H1 (cell line): ENCODE measurements around the gene SLIT3. TPM values are rescaled to one million over a fixed set of nuclear protein-coding genes. Genes with fewer than 3 reads are reported as not detected.

Experiments
- CTCF ChIA-PET: fragments of 300-600 bp; sonication (Branson Sonifier 250); formaldehyde crosslinking; loops from one replicate; lab custom pipeline; 2021; ENCODE audit not compliant: partially characterized antibody; lab: Charles Lee
- POLR2A ChIA-PET: fragments of 300-600 bp; sonication (Branson Sonifier 250); formaldehyde crosslinking; loops from one replicate; lab custom pipeline; 2021; ENCODE audit warnings: inconsistent platforms; ENCODE audit not compliant: partially characterized antibody; lab: Charles Lee
- DNase-seq, 2 experiments: peaks; one replicate each; pipeline versions ENCODE4 v3.0.0 to v3.0.0-alpha.2; 2010 to 2022; ENCODE audit warnings: low spot score in 2 of 2, low read depth in 1 of 2, mixed read lengths in 1 of 2
- FAIRE-seq: peaks from 2 replicates; lab custom pipeline; 2011; peaks lifted over from hg19 to GRCh38; lab: Jason Lieb, UNC
- H2AFZ ChIP-seq: 2 replicates; pipeline ENCODE4 v1.8.1; 2012; ENCODE audit warnings: low read length, inconsistent platforms
- H2AK5ac ChIP-seq: 2 replicates; pipeline ENCODE4 v1.6.1; 2013; ENCODE audit warnings: low read depth, low read length
- H2BK120ac ChIP-seq: replicated peaks from 2 replicates; pipeline ENCODE3; 2013; ENCODE audit warnings: low read depth, low read length, inconsistent platforms
- H2BK12ac ChIP-seq: 2 replicates; pipeline ENCODE4 v1.6.1; 2013; ENCODE audit warnings: low read depth, low read length
- H2BK15ac ChIP-seq: 2 replicates; pipeline ENCODE4 v1.6.1; 2013; ENCODE audit warnings: low read length
- H2BK20ac ChIP-seq: 2 replicates; pipeline ENCODE4 v1.6.1; 2013; ENCODE audit warnings: low read length
- H2BK5ac ChIP-seq: 2 replicates; pipeline ENCODE4 v1.6.1; 2013; ENCODE audit warnings: low read depth, low read length
- H3K14ac ChIP-seq: 2 replicates; pipeline ENCODE4 v1.6.1; 2013; ENCODE audit warnings: inconsistent platforms; ENCODE audit not compliant: insufficient read length
- H3K18ac ChIP-seq: 2 replicates; pipeline ENCODE4 v1.6.1; 2013; ENCODE audit warnings: low read length; ENCODE audit errors: extremely low read depth
- H3K23ac ChIP-seq: 2 replicates; pipeline ENCODE4 v1.6.1; 2013; ENCODE audit warnings: inconsistent platforms; ENCODE audit not compliant: insufficient read length
- H3K23me2 ChIP-seq: 2 replicates; pipeline ENCODE4 v1.6.1; 2013; ENCODE audit warnings: low read depth, low read length
- H3K27ac ChIP-seq: 2 replicates; pipeline ENCODE4 v1.6.1; 2011; ENCODE audit warnings: low read depth, low read length, inconsistent platforms
- H3K27me3 ChIP-seq, 4 experiments: replicated peaks in 1 of 4; 1 replicate in 1 of 4; 2 replicates in 3 of 4; pipeline versions ENCODE4 v1.6.1 to v1.8.1; 2011 to 2013; ENCODE audit warnings: low read length in 3 of 4, mild to moderate bottlenecking in 3 of 4, inconsistent platforms in 2 of 4, mixed read lengths in 2 of 4, moderate library complexity in 1 of 4; ENCODE audit not compliant: control insufficient read depth in 3 of 4, insufficient read depth in 3 of 4; ENCODE audit errors: extremely low read depth in 1 of 4
- H3K36me3 ChIP-seq, 4 experiments: 2 replicates each; pipeline versions ENCODE4 v1.6.1 to v1.8.1; 2011 to 2013; ENCODE audit warnings: mild to moderate bottlenecking in 4 of 4, low read length in 3 of 4, moderate library complexity in 2 of 4, control low read depth in 1 of 4, inconsistent platforms in 1 of 4; ENCODE audit not compliant: insufficient read depth in 4 of 4, control insufficient read depth in 2 of 4
- H3K4ac ChIP-seq: replicated peaks from 2 replicates; pipeline ENCODE3; 2013; ENCODE audit warnings: low read length, low read depth, mixed read lengths, inconsistent platforms; ENCODE audit not compliant: insufficient read length
- H3K4me1 ChIP-seq, 4 experiments: replicated peaks in 1 of 4; 1 replicate in 1 of 4; 2 replicates in 3 of 4; pipeline versions ENCODE4 v1.6.1 to v1.8.1; 2011 to 2013; ENCODE audit warnings: low read length in 3 of 4, inconsistent platforms in 2 of 4, mixed read lengths in 1 of 4; ENCODE audit not compliant: insufficient read depth in 4 of 4, control insufficient read depth in 3 of 4
- H3K4me2 ChIP-seq, 2 experiments: 2 replicates each; pipeline versions ENCODE4 v1.6.1 to v1.8.1; 2011 to 2013; ENCODE audit warnings: low read depth in 2 of 2, low read length in 2 of 2, control low read depth in 1 of 2, inconsistent platforms in 1 of 2, mild to moderate bottlenecking in 1 of 2; ENCODE audit not compliant: insufficient read depth in 1 of 2
- H3K4me3 ChIP-seq, 4 experiments: fragments of 200-600, 300-600 bp in 1 of 4; sonication (generic), shearing (Covaris generic), sonication (Bioruptor Twin) in 1 of 4; 2 replicates each; pipeline versions ENCODE4 v1.5.1 to v1.8.1; 2011 to 2016; ENCODE audit warnings: low read length in 4 of 4, low read depth in 3 of 4, control low read depth in 2 of 4, inconsistent platforms in 2 of 4, mild to moderate bottlenecking in 2 of 4, mixed read lengths in 1 of 4, moderate library complexity in 1 of 4; ENCODE audit not compliant: insufficient read depth in 2 of 4; ENCODE audit errors: extremely low read depth in 1 of 4
- H3K56ac ChIP-seq: replicated peaks from 2 replicates; pipeline ENCODE3; 2013; ENCODE audit warnings: low read depth, mild to moderate bottlenecking, mixed read lengths, low read length, inconsistent platforms; ENCODE audit not compliant: insufficient read length
- H3K79me1 ChIP-seq: 2 replicates; pipeline ENCODE4 v1.6.1; 2013; ENCODE audit warnings: low read depth, low read length, control low read depth
- H3K79me2 ChIP-seq, 2 experiments: 2 replicates each; pipeline versions ENCODE4 v1.6.1 to v1.8.1; 2012 to 2013; ENCODE audit warnings: low read length in 2 of 2, mild to moderate bottlenecking in 2 of 2, inconsistent platforms in 1 of 2; ENCODE audit not compliant: insufficient read depth in 2 of 2, control insufficient read depth in 1 of 2
- H3K9ac ChIP-seq, 4 experiments: replicated peaks in 1 of 4; 1 replicate in 1 of 4; 2 replicates in 3 of 4; pipeline versions ENCODE4 v1.6.1 to v1.8.1; 2011 to 2013; ENCODE audit warnings: low read depth in 3 of 4, low read length in 3 of 4, control low read depth in 2 of 4, mild to moderate bottlenecking in 2 of 4, moderate library complexity in 2 of 4, inconsistent platforms in 1 of 4; ENCODE audit errors: extremely low read depth in 1 of 4
- H3K9me3 ChIP-seq, 2 experiments: 2 replicates each; pipeline versions ENCODE4 v1.6.1 to v1.8.1; 2012 to 2013; ENCODE audit warnings: mild to moderate bottlenecking in 2 of 2, moderate library complexity in 2 of 2, control low read depth in 1 of 2, inconsistent platforms in 1 of 2, low read depth in 1 of 2, low read length in 1 of 2, mixed read lengths in 1 of 2; ENCODE audit not compliant: insufficient read depth in 2 of 2
- H4K20me1 ChIP-seq, 2 experiments: replicated peaks in 1 of 2; 2 replicates each; pipeline versions ENCODE3 to v1.8.1; 2011 to 2013; ENCODE audit warnings: inconsistent platforms in 2 of 2, low read length in 2 of 2, mild to moderate bottlenecking in 1 of 2; ENCODE audit not compliant: insufficient read depth in 2 of 2, control insufficient read depth in 1 of 2
- H4K5ac ChIP-seq: 2 replicates; pipeline ENCODE4 v1.6.1; 2013; ENCODE audit warnings: low read length, low read depth, mixed read lengths, inconsistent platforms; ENCODE audit not compliant: insufficient read length
- H4K8ac ChIP-seq: 2 replicates; pipeline ENCODE4 v1.8.0; 2013; ENCODE audit warnings: mild to moderate bottlenecking, moderate library complexity, low read length, inconsistent platforms; ENCODE audit not compliant: insufficient read depth; ENCODE audit errors: extremely low read depth
- H4K91ac ChIP-seq: replicated peaks from 2 replicates; pipeline ENCODE3; 2013; ENCODE audit warnings: low read length, mixed read lengths, inconsistent platforms; ENCODE audit not compliant: insufficient read length
- CTBP2 ChIP-seq: IDR thresholded peaks from 2 replicates; pipeline ENCODE4 v1.7.0; 2011; ENCODE audit warnings: borderline replicate concordance, mild to moderate bottlenecking, moderate library complexity, mixed read lengths, low read length; ENCODE audit not compliant: insufficient read depth, insufficient read length
- JUN ChIP-seq: IDR thresholded peaks from 2 replicates; pipeline ENCODE4 v1.6.1; 2011; ENCODE audit warnings: low read depth, mild to moderate bottlenecking, improper control_type of control experiment, low read length
- RBBP5 ChIP-seq: IDR thresholded peaks from 2 replicates; pipeline ENCODE4 v1.7.1; 2012; ENCODE audit warnings: low read depth, mild to moderate bottlenecking, inconsistent platforms, low read length, moderate library complexity, borderline replicate concordance
- TAF1 ChIP-seq: IDR thresholded peaks from 2 replicates; pipeline ENCODE4 v1.6.1; 2011; ENCODE audit warnings: mild to moderate bottlenecking, low read depth, low read length
- TAF7 ChIP-seq: optimal IDR thresholded peaks from 2 replicates; pipeline ENCODE3; 2011; ENCODE audit warnings: low read depth, mild to moderate bottlenecking, inconsistent platforms, low read length, moderate library complexity, borderline replicate concordance
- TEAD4 ChIP-seq: IDR thresholded peaks from 2 replicates; pipeline ENCODE4 v1.6.1; 2012; ENCODE audit warnings: low read depth, low read length, inconsistent platforms, mixed read lengths
- WGBS, 2 experiments: shearing (Covaris generic) in 1 of 2; methylation state at CpG; one replicate each; pipeline versions ENCODE4 v1.1.6 to v1.1.7; 2013 to 2015; ENCODE audit warnings: low lambda C conversion rate in 2 of 2, mixed read lengths in 2 of 2, inconsistent platforms in 1 of 2, low coverage in 1 of 2, missing lambda C conversion rate in 1 of 2; ENCODE audit not compliant: insufficient replicate concordance in 2 of 2, insufficient coverage in 1 of 2, insufficient read length in 1 of 2; ENCODE audit errors: extremely low coverage in 1 of 2, missing lambda C conversion rate in 1 of 2; 5-methylcytosine and 5-hydroxymethylcytosine counted together
- polyA plus RNA-seq, 7 experiments: library from polyadenylated mRNA; depleted of rRNA in 3 of 7; stranded (reverse) in 5 of 7; unstranded in 2 of 7; fragments of >200 nt in 5 of 7; fragments of 200-250 nt in 2 of 7; gene quantifications; 1 replicate in 5 of 7; 2 replicates in 1 of 7; 4 replicates in 1 of 7; pipeline versions ENCODE4 v1.2.1 to v1.2.3, GENCODE V29; 2011 to 2013; ENCODE audit warnings: missing spikeins in 2 of 7, mixed read lengths in 2 of 7
- total RNA-seq: library from RNA; stranded (reverse); fragmentation: NEBNext Ultra II Directional; extraction: Animal tissue kit (Norgen Biotek cat#: 25700); gene quantifications from 2 replicates; pipeline ENCODE4 v1.2.1, GENCODE V29; 2021

SLIT3 gene
- total and polyA plus RNA-seq, 2 of the 8 experiments (the other 6 are each of a cell fraction or from before 2014, with no cell fraction given) = 1.1 to 1.2 TPM

DNA sequence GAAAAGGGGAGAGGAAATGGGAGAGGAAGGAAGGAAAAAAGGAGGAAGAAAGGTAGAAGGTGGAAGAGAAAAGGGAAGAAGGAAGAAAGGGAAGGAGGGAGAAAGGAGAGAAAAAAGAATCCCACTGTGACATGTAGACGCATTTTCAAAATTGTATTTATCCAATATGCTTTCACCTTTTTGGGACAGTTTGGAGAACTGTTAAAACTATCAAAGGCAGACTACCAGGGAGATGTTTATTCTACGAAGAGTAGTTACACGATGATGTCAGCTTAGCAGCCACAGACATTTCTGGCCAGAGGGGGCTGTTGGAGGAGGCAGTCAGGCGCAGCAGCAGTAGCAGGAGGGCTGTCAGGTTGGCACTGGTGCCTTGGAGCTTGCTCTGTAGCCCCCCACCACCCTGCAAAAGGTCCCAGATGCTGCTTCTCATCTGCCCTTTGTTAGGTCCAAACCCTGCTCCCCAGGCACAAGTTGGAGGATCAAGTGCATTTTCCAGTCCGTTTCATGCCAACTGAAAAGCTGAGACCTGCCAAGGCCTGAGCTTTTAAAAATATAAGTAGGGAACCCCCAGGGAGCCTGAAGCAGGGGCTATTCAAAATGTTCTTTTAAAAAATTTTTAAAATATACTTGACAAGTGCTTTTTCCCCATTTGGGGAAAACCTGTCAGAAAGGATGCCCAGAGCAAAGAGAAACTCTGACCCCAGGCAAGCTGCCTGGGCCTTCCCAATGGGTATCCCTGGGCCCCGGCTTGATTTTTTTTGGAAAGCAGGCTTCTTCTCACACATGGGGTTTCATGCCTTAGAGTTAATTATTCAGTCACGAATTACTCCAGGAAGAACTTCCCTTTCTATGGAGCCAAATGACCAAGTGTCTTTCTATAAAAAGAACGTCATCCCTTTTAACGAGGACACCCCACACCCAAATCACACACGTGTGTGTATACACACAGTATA, 203.3 kb downstream of the SLIT3 start:
- H3K27me3 ChIP-seq = no peaks in the 10 kb centered on the region; a peak in 1 of 7 replicates
- H3K14ac ChIP-seq = no peak overlapping the region
- H3K56ac ChIP-seq = no peak overlapping the region
- FAIRE-seq (no peak), DNase-seq (no peak)
- no peak overlapping the region for H2BK5ac ChIP-seq
- no peak overlapping the region for H3K18ac ChIP-seq
- no peak overlapping the region for H3K9ac ChIP-seq
- no peak overlapping the region for H4K8ac ChIP-seq
- no peak overlapping the region for H3K4ac ChIP-seq
- H4K91ac ChIP-seq = no peak overlapping the region
- no peak overlapping the region for H2BK12ac ChIP-seq
- TF ChIP-seq RBBP5 (no peak), TEAD4 (no peak), TAF1 (no peak), JUN (no peak), CTBP2 (no peak), TAF7 (no peak)
- no peaks in the 10 kb centered on the region for H3K79me1 ChIP-seq
- 89% methylated on average over 10 of the region's 10 CpGs; no CpG with 5 or more reads in 1 of the 2 experiments for WGBS, 2 experiments
- no peak overlapping the region for H4K5ac ChIP-seq
- H2AK5ac ChIP-seq = no peak overlapping the region
- no peak overlapping the region for H2BK120ac ChIP-seq
- H3K9me3 ChIP-seq = no peaks in the 10 kb centered on the region
- H3K4me2 ChIP-seq = no peak overlapping the region
- H3K4me3 ChIP-seq = no peak overlapping the region
- no peaks in the 10 kb centered on the region for H3K23me2 ChIP-seq
- no peak overlapping the region for H3K23ac ChIP-seq
- CTCF ChIA-PET = interaction anchor here (0.7 to 1.2 kb wide), 5 partner anchors 9 to 111 kb away, joined by 3 to 4 read pairs (median 3); no protein-coding TSS in a partner anchor
- no peak overlapping the region for H2BK15ac ChIP-seq
- POLR2A ChIA-PET = no interaction called here
- no peak overlapping the region for H2BK20ac ChIP-seq
- no peaks in the 10 kb centered on the region for H3K79me2 ChIP-seq
- no peak overlapping the region for H3K27ac ChIP-seq
- H3K4me1 ChIP-seq = peaks cover 0 to 13% (median 6%) of the 10 kb centered on the region in 4 experiments; a peak in 4 of 7 replicates
- H2AFZ ChIP-seq = no peak overlapping the region
- H3K36me3 ChIP-seq = no peaks in the 10 kb centered on the region
- H4K20me1 ChIP-seq = no peaks in the 10 kb centered on the region
